IMR-90 (cell line): Measurements from ENCODE around the gene FBXO28. TPM values are rescaled to one million over a fixed set of nuclear protein-coding genes. Genes with fewer than 3 reads are reported as not detected.

Experiments
- ATAC-seq: fragments of 200-7000 bp; cut with Tn5 transposase; 2 replicates; pipeline ENCODE4 v1.9.1; 2020; ENCODE audit warnings: low read depth, mild to moderate bottlenecking, moderate library complexity
- BruUV-seq: library from RNA; stranded (reverse); fragments of 400-500 nt; replicated peaks from 2 replicates; lab custom pipeline; 2021; lab: Mats Ljungman, UMichigan
- CTCF ChIA-PET: fragments of 300-600 bp; formaldehyde crosslinking; extraction: SDS; loops from one replicate; lab custom pipeline; 2021; ENCODE audit warnings: antibody characterized with exemption; lab: Yijun Ruan, JAX
- POLR2A ChIA-PET: fragments of 300-600 bp; sonication (Branson Sonifier 250); formaldehyde crosslinking; loops from one replicate; lab custom pipeline; 2022; ENCODE audit warnings: antibody characterized with exemption; ENCODE audit not compliant: unreplicated experiment; lab: Charles Lee
- DNase-seq: peaks from one replicate; pipeline ENCODE4 v3.0.0; 2013
- H2AFZ ChIP-seq: replicated peaks from 2 replicates; pipeline ENCODE3; 2013; ENCODE audit warnings: low read length, mild to moderate bottlenecking; ENCODE audit not compliant: poor library complexity
- H2AK5ac ChIP-seq: 2 replicates; pipeline ENCODE4 v1.6.1; 2013; ENCODE audit warnings: low read depth, low read length, inconsistent platforms
- H2AK9ac ChIP-seq: replicated peaks from 2 replicates; pipeline ENCODE3; 2013; ENCODE audit warnings: mild to moderate bottlenecking, low read depth, low read length, moderate library complexity; ENCODE audit not compliant: poor library complexity
- H2BK120ac ChIP-seq: 2 replicates; pipeline ENCODE4 v1.6.1; 2013; ENCODE audit warnings: low read depth, low read length, inconsistent platforms
- H2BK15ac ChIP-seq: 3 replicates; pipeline ENCODE4 v1.6.1; 2013; ENCODE audit warnings: low read depth, low read length, inconsistent platforms
- H2BK20ac ChIP-seq: 2 replicates; pipeline ENCODE4 v1.6.1; 2013; ENCODE audit warnings: low read depth, mild to moderate bottlenecking, inconsistent platforms, low read length, moderate library complexity
- H2BK5ac ChIP-seq: 2 replicates; pipeline ENCODE4 v1.6.1; 2013; ENCODE audit warnings: mild to moderate bottlenecking, low read depth, low read length, inconsistent platforms; ENCODE audit not compliant: poor library complexity, severe bottlenecking
- H3K14ac ChIP-seq: replicated peaks from 2 replicates; pipeline ENCODE4 v1.6.1; 2013; ENCODE audit warnings: low read depth, low read length, inconsistent platforms
- H3K18ac ChIP-seq: 2 replicates; pipeline ENCODE4 v1.6.1; 2013; ENCODE audit warnings: low read depth, low read length, control low read depth
- H3K23ac ChIP-seq: 2 replicates; pipeline ENCODE4 v1.6.1; 2013; ENCODE audit warnings: low read depth, low read length, inconsistent platforms
- H3K27ac ChIP-seq: 2 replicates; pipeline ENCODE4 v1.5.1; 2013; ENCODE audit warnings: mild to moderate bottlenecking, control low read depth, low read length; ENCODE audit not compliant: insufficient read depth
- H3K27me3 ChIP-seq: 2 replicates; pipeline ENCODE4 v1.6.1; 2013; ENCODE audit warnings: low read length; ENCODE audit not compliant: control insufficient read depth, insufficient read depth
- H3K36me3 ChIP-seq: 2 replicates; pipeline ENCODE4 v1.6.1; 2013; ENCODE audit warnings: low read length, mixed read lengths; ENCODE audit not compliant: control insufficient read depth, insufficient read depth
- H3K4ac ChIP-seq: 2 replicates; pipeline ENCODE4 v1.6.1; 2013; ENCODE audit warnings: low read depth, low read length, inconsistent platforms
- H3K4me1 ChIP-seq: 2 replicates; pipeline ENCODE4 v1.6.1; 2013; ENCODE audit warnings: low read length, mixed read lengths; ENCODE audit not compliant: control insufficient read depth, insufficient read depth
- H3K4me2 ChIP-seq: 2 replicates; pipeline ENCODE4 v1.6.1; 2013; ENCODE audit warnings: low read depth, mild to moderate bottlenecking, control low read depth, low read length, moderate library complexity
- H3K4me3 ChIP-seq: 2 replicates; pipeline ENCODE4 v1.5.1; 2013; ENCODE audit warnings: low read depth, mild to moderate bottlenecking, control low read depth, low read length, moderate library complexity; ENCODE audit not compliant: insufficient read depth
- H3K56ac ChIP-seq: 2 replicates; pipeline ENCODE4 v1.6.1; 2013; ENCODE audit warnings: low read length, inconsistent platforms; ENCODE audit not compliant: insufficient read depth; ENCODE audit errors: extremely low read depth
- H3K79me1 ChIP-seq, 2 experiments: 2 replicates each; pipeline ENCODE4 v1.6.1; 2013; ENCODE audit warnings: low read length in 2 of 2, inconsistent platforms in 1 of 2, low read depth in 1 of 2
- H3K9ac ChIP-seq: 2 replicates; pipeline ENCODE4 v1.6.1; 2013; ENCODE audit warnings: low read depth, low read length, control low read depth
- H3K9me1 ChIP-seq: 2 replicates; pipeline ENCODE4 v1.6.1; 2013; ENCODE audit warnings: low read length, inconsistent platforms; ENCODE audit not compliant: insufficient read depth
- H3K9me3 ChIP-seq: 2 replicates; pipeline ENCODE4 v1.6.1; 2013; ENCODE audit warnings: low read length; ENCODE audit not compliant: control insufficient read depth, insufficient read depth
- H4K20me1 ChIP-seq: 2 replicates; pipeline ENCODE4 v1.6.1; 2013; ENCODE audit warnings: low read length, inconsistent platforms; ENCODE audit not compliant: insufficient read depth
- H4K5ac ChIP-seq: 2 replicates; pipeline ENCODE4 v1.6.1; 2013; ENCODE audit warnings: mild to moderate bottlenecking, low read depth, low read length, control low read depth
- H4K8ac ChIP-seq, 2 experiments: 2 replicates each; pipeline ENCODE4 v1.6.1; 2013; ENCODE audit warnings: low read depth in 2 of 2, low read length in 2 of 2, control low read depth in 1 of 2, inconsistent platforms in 1 of 2
- H4K91ac ChIP-seq: 2 replicates; pipeline ENCODE4 v1.6.1; 2013; ENCODE audit warnings: low read depth, low read length, inconsistent platforms; ENCODE audit not compliant: insufficient read depth
- BHLHE40 ChIP-seq: fragments of 150-350 bp; IDR thresholded peaks from 2 replicates; pipeline ENCODE4 v1.6.1; 2016; ENCODE audit warnings: mild to moderate bottlenecking, low read depth, low read length
- CEBPB ChIP-seq: IDR thresholded peaks from 2 replicates; pipeline ENCODE4 v1.6.1; 2012; ENCODE audit warnings: low read depth, low read length, improper control_type of control experiment
- MAFK ChIP-seq: IDR thresholded peaks from 2 replicates; pipeline ENCODE4 v1.6.1; 2012; ENCODE audit warnings: low read depth, low read length, improper control_type of control experiment
- MAZ ChIP-seq: IDR thresholded peaks from 2 replicates; pipeline ENCODE4 v1.6.1; 2012; ENCODE audit warnings: low read depth, mild to moderate bottlenecking, low read length, improper control_type of control experiment, moderate library complexity, borderline replicate concordance
- MXI1 ChIP-seq: IDR thresholded peaks from 2 replicates; pipeline ENCODE4 v1.6.1; 2012; ENCODE audit warnings: low read depth, mild to moderate bottlenecking, low read length, moderate library complexity, borderline replicate concordance
- NFE2L2 ChIP-seq: fragments of 150-350 bp; IDR thresholded peaks from 2 replicates; pipeline ENCODE4 v1.6.1; 2016; ENCODE audit warnings: low read depth, mild to moderate bottlenecking, low read length
- POLR2A ChIP-seq: IDR thresholded peaks from 2 replicates; pipeline ENCODE4 v1.6.1; 2012; ENCODE audit warnings: mild to moderate bottlenecking, low read depth, low read length
- RAD21 ChIP-seq: IDR thresholded peaks from 2 replicates; pipeline ENCODE4 v1.6.1; 2012; ENCODE audit warnings: low read length, improper control_type of control experiment
- RCOR1 ChIP-seq: IDR thresholded peaks from 2 replicates; pipeline ENCODE4 v1.6.1; 2012; ENCODE audit warnings: mild to moderate bottlenecking, low read length, improper control_type of control experiment; ENCODE audit not compliant: insufficient replicate concordance
- RFX5 ChIP-seq: IDR thresholded peaks from 2 replicates; pipeline ENCODE4 v1.8.0; 2012; ENCODE audit warnings: low read depth, mild to moderate bottlenecking, low read length, moderate library complexity
- SMC3 ChIP-seq: fragments of 150-350 bp; IDR thresholded peaks from 2 replicates; pipeline ENCODE4 v1.6.1; 2016; ENCODE audit warnings: low read depth, mild to moderate bottlenecking, antibody characterized with exemption, low read length, moderate library complexity
- WGBS, 2 experiments: methylation state at CpG; one replicate each; pipeline versions ENCODE4 v1.1.5 to v1.1.7; 2013; ENCODE audit warnings: missing lambda C conversion rate in 2 of 2; ENCODE audit not compliant: insufficient read length in 1 of 2; ENCODE audit errors: extremely low coverage in 2 of 2; 5-methylcytosine and 5-hydroxymethylcytosine counted together
- dilution Hi-C: fragments of 300-500 bp; cut with HindIII; formaldehyde crosslinking; loops from one replicate; pipeline ENCODE4 v1.14.3; 2018; ENCODE audit warnings: low sequenced_read_pairs; ENCODE audit not compliant: unreplicated experiment
- in situ Hi-C: fragments of 300-500 bp; cut with MboI; formaldehyde crosslinking; loops from 3 replicates; pipeline ENCODE4 v1.14.3; 2019; ENCODE audit warnings: low sequenced_read_pairs, inconsistent platforms, mixed read lengths
- intact Hi-C: fragments of 100-400 bp; cut with micrococcal nuclease; formaldehyde crosslinking; loops from 2 replicates; pipeline ENCODE4 v1.10.0; 2022
- polyA plus RNA-seq, 3 experiments: library from polyadenylated mRNA; depleted of rRNA; stranded (reverse); fragments of >200 nt; gene quantifications; 2 replicates each; pipeline ENCODE4 v1.2.3, GENCODE V29; 2012; ENCODE audit warnings: low replicate concordance in 1 of 3
- total RNA-seq: library from RNA; depleted of rRNA; stranded (reverse); fragments of >200 nt; gene quantifications from 2 replicates; pipeline ENCODE4 v1.2.3, GENCODE V29; 2012
- TF ChIP-seq, protein P1 (sequence below): fragments of 150-350 bp; IDR thresholded peaks from 2 replicates; pipeline ENCODE4 v1.6.1; 2017; ENCODE audit warnings: mild to moderate bottlenecking, antibody characterized with exemption, low read length, low read depth
- TF ChIP-seq, protein P2 (sequence below): fragments of 150-350 bp; IDR thresholded peaks from 2 replicates; pipeline ENCODE4 v1.6.1; 2016; ENCODE audit warnings: low read depth, mild to moderate bottlenecking, low read length, moderate library complexity, borderline replicate concordance

FBXO28 gene
- total and polyA plus RNA-seq, 2 of the 4 experiments (the other 2 are of a cell fraction): 11.6 to 22.6 TPM

DNA sequence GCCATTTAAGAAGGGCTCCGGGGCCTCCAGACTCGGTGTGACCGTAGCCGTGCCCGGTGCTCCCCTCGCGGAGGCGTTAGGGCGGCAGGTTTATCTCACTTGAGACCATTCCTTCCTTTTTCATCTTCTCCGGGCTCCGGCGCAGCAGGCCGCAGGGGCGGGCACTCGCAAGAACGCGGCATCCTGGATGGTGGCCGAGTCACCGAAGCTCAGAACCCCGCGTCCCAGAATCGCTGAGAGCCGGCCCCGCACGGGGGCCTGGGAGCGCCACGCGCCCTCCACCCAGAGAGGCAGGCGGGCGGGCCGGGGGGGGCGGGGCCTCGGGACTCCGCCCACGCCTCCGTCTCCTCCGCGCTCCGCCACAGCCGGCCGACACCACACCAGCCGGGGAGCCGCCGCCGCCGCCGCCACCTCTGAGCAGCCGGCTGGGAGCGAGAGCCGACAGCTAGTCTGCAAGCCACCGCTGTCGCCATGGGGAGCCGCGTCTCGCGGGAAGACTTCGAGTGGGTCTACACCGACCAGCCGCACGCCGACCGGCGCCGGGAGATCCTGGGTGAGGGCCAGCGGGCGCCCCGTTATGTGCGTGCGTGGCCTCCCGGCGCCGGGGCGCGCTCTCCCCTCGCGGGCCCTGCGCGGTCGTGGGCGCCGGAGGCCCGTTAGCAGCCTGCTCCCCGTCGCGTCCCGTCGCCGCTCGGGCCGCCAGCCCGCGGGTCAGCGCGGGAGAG, 69.1 kb downstream of the FBXO28 start, which contains the start of gene DEGS1:
Gene DEGS1, plus strand, starts transcription at position 375 of the 725 bp plus-strand sequence. Its CDS starts 97 bp downstream, at position 472.
- WGBS, 2 experiments: 2% methylated on average over 42 of the region's 94 CpGs; no CpG with 5 or more reads in 1 of the 2 experiments
- peaks cover 2% of the 10 kb centered on the region; the same call in 1 of the 2 replicates for H3K9me1 ChIP-seq
- no peaks in the 10 kb centered on the region for H3K27me3 ChIP-seq
- ATAC-seq (peak; percentile 94), DNase-seq (peak; percentile 73)
- peak within 1 kb of the TSS; percentile 98 for H3K4me3 ChIP-seq
- H2BK20ac ChIP-seq: 0 out of 2 replicates have a peak within 1 kb of the TSS, but pooled peaks have one; percentile 12
- H2BK120ac ChIP-seq: peak within 1 kb of the TSS; percentile 75
- peak within 1 kb of the TSS; percentile 96 for H3K4ac ChIP-seq
- peak within 1 kb of the TSS; percentile 99 for H2AK9ac ChIP-seq
- H3K14ac ChIP-seq: peak within 1 kb of the TSS; percentile 93
- peak within 1 kb of the TSS; percentile 71 for H2AK5ac ChIP-seq
- peak within 1 kb of the TSS; percentile 95 for H3K9ac ChIP-seq
- H2BK5ac ChIP-seq: peak within 1 kb of the TSS; percentile 85
- H3K4me2 ChIP-seq: peak within 1 kb of the TSS; percentile 92
- POLR2A ChIA-PET: interaction anchor here (0.6 to 0.9 kb wide), 3 partner anchors 9 to 1830 kb away, joined by 3 to 4 read pairs (median 3); no protein-coding TSS in a partner anchor
- peak within 1 kb of the TSS; percentile 79 for H3K23ac ChIP-seq
- peaks cover 0 to 32% of the 10 kb centered on the region in 2 experiments; a peak in 2 of 4 replicates for H3K79me1 ChIP-seq
- intact Hi-C loops: loop anchor here (2.0 kb wide), 1 partner anchor 36 kb away; no protein-coding TSS in a partner anchor
- peak within 1 kb of the TSS; percentile 95 for H2AFZ ChIP-seq
- dilution Hi-C loops: no loop called here
- H4K91ac ChIP-seq: peak within 1 kb of the TSS; percentile 86
- H3K36me3 ChIP-seq: 0 out of 2 replicates have a peak, but pooled peaks cover 1% of the 10 kb centered on the region
- in situ Hi-C loops: no loop called here
- no peaks in the 10 kb centered on the region for H3K9me3 ChIP-seq
- 0 out of 2 replicates have a peak, but pooled peaks cover 4% of the 10 kb centered on the region for H3K4me1 ChIP-seq
- no TSS peak for BruUV-seq
- peak within 1 kb of the TSS; percentile 96 for H3K27ac ChIP-seq
- CTCF ChIA-PET: interaction anchor here (0.6 kb wide), 1 partner anchor 17 kb away, joined by 5 read pairs; no protein-coding TSS in a partner anchor
- peak within 1 kb of the TSS; percentile 84 for H3K56ac ChIP-seq
- H2BK15ac ChIP-seq: no peak within 1 kb of the TSS; the same call in 2 of the 3 replicates
- peaks cover 36% of the 10 kb centered on the region for H4K20me1 ChIP-seq
- H4K8ac ChIP-seq: peak within 1 kb of the TSS; percentile 48 to 93
- peak within 1 kb of the TSS; percentile 90 for H4K5ac ChIP-seq
- peak within 1 kb of the TSS; percentile 91 for H3K18ac ChIP-seq
- TF ChIP-seq MAFK (no peak), NFE2L2 (no peak), MAZ (peak; percentile 50; the same call in 1 of the 2 replicates), BHLHE40 (no peak), RCOR1 (no peak), SMC3 (no peak), POLR2A (peak; percentile 83), CEBPB (no peak), RFX5 (no peak), MXI1 (peak; percentile 46; the same call in 1 of the 2 replicates), RAD21 (no peak)
- TF ChIP-seq, protein P1, sequence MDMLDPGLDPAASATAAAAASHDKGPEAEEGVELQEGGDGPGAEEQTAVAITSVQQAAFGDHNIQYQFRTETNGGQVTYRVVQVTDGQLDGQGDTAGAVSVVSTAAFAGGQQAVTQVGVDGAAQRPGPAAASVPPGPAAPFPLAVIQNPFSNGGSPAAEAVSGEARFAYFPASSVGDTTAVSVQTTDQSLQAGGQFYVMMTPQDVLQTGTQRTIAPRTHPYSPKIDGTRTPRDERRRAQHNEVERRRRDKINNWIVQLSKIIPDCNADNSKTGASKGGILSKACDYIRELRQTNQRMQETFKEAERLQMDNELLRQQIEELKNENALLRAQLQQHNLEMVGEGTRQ: 0 out of 2 replicates have a peak, but pooled peaks have one; percentile 8
- TF ChIP-seq, protein P2, sequence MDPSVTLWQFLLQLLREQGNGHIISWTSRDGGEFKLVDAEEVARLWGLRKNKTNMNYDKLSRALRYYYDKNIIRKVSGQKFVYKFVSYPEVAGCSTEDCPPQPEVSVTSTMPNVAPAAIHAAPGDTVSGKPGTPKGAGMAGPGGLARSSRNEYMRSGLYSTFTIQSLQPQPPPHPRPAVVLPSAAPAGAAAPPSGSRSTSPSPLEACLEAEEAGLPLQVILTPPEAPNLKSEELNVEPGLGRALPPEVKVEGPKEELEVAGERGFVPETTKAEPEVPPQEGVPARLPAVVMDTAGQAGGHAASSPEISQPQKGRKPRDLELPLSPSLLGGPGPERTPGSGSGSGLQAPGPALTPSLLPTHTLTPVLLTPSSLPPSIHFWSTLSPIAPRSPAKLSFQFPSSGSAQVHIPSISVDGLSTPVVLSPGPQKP: no peak
